SJSA1 (cell line): ENCODE measurements around the gene POLE3. TPM values are rescaled to one million over a fixed set of nuclear protein-coding genes. Genes with fewer than 3 reads are reported as not detected.
"Not testable (repeated sequence)": the region's sequence is repeated elsewhere in the genome, so short reads cannot be mapped to it uniquely, and the experiment has no call there.

ENCODE experiments used
- DNase-seq, 2 experiments: peaks; one replicate each; pipeline ENCODE4 v3.0.0-alpha.2; 2015 to 2020; ENCODE audit warnings: low spot score in 2 of 2, low read depth in 1 of 2
- H3K27ac ChIP-seq: fragments of 250-450 bp; sonication (Bioruptor Pico); 2 replicates; pipeline ENCODE4 v1.5.1; 2020; ENCODE audit warnings: mild to moderate bottlenecking, moderate library complexity
- H3K27me3 ChIP-seq: fragments of 250-450 bp; sonication (Bioruptor Pico); replicated peaks from 2 replicates; pipeline ENCODE4 v1.5.1; 2020; ENCODE audit warnings: mild to moderate bottlenecking, moderate library complexity
- H3K36me3 ChIP-seq: fragments of 250-450 bp; sonication (Bioruptor Pico); 2 replicates; pipeline ENCODE4 v1.5.1; 2020; ENCODE audit warnings: mild to moderate bottlenecking
- H3K4me1 ChIP-seq: fragments of 250-450 bp; sonication (Bioruptor Pico); replicated peaks from 2 replicates; pipeline ENCODE4 v1.6.1; 2021; ENCODE audit warnings: mild to moderate bottlenecking
- H3K4me3 ChIP-seq: fragments of 250-450 bp; sonication (Bioruptor Pico); 2 replicates; pipeline ENCODE4 v1.5.1; 2020; ENCODE audit warnings: mild to moderate bottlenecking
- H3K9me3 ChIP-seq: fragments of 250-450 bp; sonication (Bioruptor Pico); replicated peaks from 2 replicates; pipeline ENCODE4 v1.5.1; 2020; ENCODE audit warnings: mild to moderate bottlenecking
- total RNA-seq: library from RNA; depleted of rRNA; stranded (reverse); fragments of >200 nt; shearing (Covaris generic); gene quantifications from 2 replicates; pipeline ENCODE4 v1.2.3, GENCODE V29; 2014

Gene POLE3
- total RNA-seq, 1 experiment from 2014 or later = 72.3 TPM

DNA sequence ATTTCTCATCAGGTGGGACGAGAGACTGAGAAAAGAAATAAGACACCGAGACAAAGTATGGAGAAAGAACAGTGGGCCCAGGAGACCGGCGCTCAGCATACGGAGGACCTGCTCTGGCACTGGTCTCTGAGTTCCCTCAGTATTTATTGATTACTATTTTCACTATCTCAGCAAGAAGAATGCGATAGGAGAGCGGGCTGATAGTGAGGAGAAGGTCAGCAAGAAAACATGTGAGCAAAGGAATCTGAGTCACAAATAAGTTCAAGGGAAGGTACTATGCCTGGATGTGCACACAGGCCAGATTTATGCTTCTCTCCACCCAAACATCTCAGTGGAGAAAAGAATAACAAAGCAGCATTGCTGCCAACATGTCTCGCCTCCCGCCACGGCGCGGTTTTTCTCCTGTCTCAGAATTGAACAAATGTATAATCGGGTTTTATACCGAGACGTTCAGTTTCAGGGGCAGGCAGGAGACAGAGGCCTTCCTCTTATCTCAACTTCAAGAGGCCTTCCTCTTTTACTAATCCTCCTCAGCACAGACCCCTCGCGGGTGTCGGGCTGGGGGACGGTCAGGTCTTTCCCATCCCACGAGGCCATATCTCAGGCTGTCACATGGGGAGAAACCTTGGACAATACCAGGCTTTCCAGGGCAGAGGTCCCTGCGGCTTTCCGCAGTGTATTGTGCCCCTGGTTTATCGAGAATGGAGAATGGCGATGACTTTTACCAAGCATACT, 31.2 kb downstream of the POLE3 start:
- H3K9me3 ChIP-seq, DNase-seq, H3K27me3 ChIP-seq, H3K27ac ChIP-seq, H3K4me3 ChIP-seq, H3K36me3 ChIP-seq: not testable (repeated sequence)
- H3K4me1 ChIP-seq = peaks cover 10% of the 10 kb centered on the region

DNA sequence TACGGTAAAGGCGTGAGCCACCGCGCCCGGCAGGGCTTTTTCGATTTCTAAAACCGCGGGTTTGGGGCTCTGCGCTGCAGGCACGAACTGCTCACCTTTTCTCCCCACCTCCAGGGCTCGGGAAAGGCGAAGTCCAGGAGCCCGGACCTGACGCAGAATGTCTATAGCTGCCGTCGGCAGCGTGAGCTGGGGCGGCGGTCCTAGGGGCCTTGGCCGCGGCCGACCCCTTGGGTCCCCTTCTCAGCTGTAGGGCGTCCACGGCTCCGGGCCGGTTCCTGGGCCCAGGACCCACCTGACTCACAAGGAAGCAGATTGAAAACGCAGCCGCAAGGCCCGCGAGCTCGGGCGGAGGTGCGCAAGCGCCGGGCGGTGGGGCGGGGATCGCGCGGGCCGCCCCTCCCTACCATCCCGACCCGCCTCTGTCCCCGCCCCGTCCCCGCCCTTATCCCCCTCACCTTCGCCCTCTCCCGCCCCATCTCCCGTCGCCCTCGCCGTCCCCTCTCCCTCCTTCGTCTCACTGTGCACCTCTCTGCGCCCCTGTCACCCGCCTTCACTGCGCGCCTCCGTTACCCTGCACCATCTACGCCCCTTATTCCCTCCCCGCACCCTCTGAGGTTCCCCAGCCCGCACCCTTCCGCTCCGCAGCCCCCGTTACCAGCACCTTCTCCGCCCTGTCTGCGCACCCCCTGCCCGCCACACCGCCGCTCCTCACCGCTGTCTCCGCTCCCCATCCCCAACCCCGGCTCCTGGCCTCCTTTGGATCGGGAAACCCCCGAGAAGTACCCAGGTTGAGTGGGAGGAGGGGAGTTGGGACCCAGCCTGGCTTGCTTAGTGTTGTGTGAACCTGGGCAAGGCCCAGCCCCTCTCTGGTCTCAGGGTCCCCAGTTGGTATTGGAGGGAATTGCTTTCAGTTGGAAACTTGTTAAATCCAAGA, 33.6 kb downstream of the POLE3 start, which contains the start of gene HDHD3:
Gene HDHD3, minus strand, starts transcription at position 353 of the 934 bp plus-strand sequence. CDS start 2,632 bp downstream, outside the sequence.
- H3K4me1 ChIP-seq = peaks cover 10% of the 10 kb centered on the region
- no peaks in the 10 kb centered on the region; the same call in 1 of the 2 replicates for H3K36me3 ChIP-seq
- DNase-seq = peak; percentile 61 to 66
- no peaks in the 10 kb centered on the region for H3K27me3 ChIP-seq
- peak within 1 kb of the TSS; percentile 90 for H3K4me3 ChIP-seq
- H3K9me3 ChIP-seq = no peaks in the 10 kb centered on the region
- no peak within 1 kb of the TSS for H3K27ac ChIP-seq

DNA sequence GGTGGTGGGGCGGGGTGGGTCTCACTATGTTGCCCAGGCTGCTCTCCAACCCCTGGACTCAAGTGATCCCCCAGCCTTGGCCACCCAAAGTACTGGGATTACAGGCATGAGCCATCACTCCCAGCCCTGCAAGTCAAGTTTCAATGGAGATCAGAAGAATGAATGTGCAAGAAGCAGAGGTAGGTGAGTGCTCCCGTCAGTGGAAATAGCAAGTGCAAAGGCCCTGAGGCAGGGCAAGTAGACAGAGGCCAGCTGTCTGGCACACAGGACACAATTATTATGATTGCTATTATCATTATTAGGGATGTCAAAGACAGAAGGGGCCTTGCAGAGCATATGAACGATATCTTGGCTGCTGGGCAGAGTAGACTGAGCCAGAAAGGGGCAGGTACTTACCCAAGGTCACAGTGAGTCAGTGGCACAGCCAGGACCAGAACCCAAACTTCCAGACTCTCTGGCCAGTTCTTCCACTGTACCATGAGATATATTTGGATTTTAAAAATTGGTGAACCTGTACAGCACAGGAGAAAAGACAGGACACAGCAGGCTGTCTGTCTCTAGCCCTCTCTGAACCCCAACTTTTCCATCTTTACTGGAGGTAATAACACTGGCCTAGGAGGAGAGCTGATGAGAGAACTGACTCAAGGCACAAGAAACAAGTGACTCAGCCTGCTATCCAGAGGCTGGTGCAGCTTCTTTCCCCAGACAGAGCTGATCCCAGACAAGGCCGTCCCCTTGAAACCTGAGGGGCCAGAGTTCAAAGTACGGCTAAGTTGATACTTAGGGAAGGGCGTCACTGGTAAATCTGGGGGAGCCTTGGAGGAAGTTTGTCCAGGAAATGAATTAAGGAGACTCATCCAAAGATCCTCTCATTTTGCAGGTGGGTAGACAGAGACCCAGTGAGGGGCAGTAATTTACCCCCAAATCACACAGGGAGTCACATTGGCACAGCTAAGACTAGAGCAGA, 35.1 kb downstream of the POLE3 start:
- Histone ChIP-seq H3K4me1 (peaks cover 4% of the 10 kb centered on the region), H3K27ac (no peak overlapping the region), H3K36me3 (no peaks in the 10 kb centered on the region; the same call in 1 of the 2 replicates), H3K4me3 (no peak overlapping the region), H3K27me3 (no peaks in the 10 kb centered on the region), H3K9me3 (no peaks in the 10 kb centered on the region)
- no peak for DNase-seq

DNA sequence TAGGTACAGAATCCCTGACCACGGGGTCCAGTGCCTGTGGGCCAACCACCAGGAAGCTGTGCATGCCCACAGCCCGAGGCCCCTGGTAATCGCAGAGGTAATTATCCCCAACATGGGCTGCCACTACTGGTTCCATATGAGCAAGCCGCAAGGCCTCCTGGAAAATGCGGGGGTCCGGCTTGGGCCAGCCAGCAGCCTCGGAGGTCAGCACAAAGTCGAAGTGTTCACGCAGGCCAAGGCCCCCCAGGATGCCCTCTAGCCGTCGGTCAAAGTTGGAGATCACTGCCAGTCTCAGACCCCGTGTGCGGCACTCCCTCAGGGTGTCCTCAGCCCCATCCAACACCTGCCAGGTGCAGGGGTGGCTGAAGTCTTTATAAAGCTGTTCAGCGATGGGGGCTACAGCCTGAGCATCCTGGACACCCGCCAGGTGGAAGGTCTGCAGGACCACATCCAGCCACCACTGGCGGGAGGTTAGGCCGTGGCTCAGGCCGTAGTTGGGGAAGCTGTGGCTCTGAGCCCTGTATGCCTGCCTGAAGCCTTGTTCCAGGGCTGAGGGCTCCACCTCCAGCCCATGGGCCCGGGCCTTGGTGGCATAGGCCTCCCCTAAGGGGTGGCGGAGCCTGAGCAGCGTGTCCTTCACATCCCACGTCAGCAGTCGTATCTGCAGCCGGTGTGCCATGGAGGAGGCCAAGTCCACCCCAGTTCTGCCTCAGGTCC, 36.6 kb downstream of the POLE3 start:
- H3K4me3 ChIP-seq = no peak overlapping the region
- H3K9me3 ChIP-seq = no peaks in the 10 kb centered on the region
- no peaks in the 10 kb centered on the region for H3K27me3 ChIP-seq
- peaks cover 4% of the 10 kb centered on the region for H3K4me1 ChIP-seq
- no peak for DNase-seq
- no peaks in the 10 kb centered on the region; the same call in 1 of the 2 replicates for H3K36me3 ChIP-seq
- H3K27ac ChIP-seq = no peak overlapping the region

DNA sequence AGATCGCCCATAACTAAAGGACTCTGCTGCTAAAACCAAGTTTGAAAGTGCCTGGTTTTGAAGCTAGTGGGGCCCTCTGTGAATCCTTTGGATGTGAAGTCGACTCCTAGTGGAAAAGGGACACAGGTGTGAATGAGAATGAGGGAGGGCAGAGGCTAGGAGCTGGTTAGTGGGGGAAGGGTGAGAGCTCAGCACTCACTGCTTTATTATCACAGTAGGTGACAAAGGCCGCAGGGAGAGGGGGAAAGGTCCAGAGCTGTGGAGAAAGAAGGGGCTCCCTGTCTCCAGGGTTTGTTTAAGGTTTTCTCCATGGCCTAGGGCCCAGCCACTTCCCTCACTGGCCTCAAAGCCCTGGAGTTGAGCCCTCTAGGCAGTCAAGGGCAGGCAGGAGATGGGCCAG, 37.2 kb downstream of the POLE3 start:
- no peaks in the 10 kb centered on the region for H3K27me3 ChIP-seq
- no peak for DNase-seq
- no peak overlapping the region for H3K27ac ChIP-seq
- no peak overlapping the region for H3K4me3 ChIP-seq
- H3K9me3 ChIP-seq = no peaks in the 10 kb centered on the region
- H3K4me1 ChIP-seq = peaks cover 4% of the 10 kb centered on the region
- no peaks in the 10 kb centered on the region; the same call in 1 of the 2 replicates for H3K36me3 ChIP-seq

DNA sequence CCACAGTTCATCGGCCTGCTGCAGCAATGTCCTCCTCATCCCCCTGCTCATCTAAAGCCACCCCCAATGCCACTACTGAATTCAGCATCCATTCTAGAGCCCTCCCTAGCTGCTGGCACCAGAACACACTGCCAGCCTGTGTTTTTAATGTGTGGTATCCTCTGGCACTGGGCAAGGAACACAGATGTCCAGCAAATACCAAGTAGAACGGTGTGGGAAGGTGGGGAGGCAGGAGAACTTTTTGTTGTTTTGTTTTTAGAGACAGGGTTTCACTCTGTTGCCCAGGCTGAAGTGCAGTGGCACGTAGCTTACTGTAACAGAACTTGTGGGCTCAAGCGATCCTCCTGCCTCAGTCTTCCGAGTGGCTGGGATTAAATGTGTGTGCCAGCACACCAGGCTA, 38.4 kb downstream of the POLE3 start:
- no peak for DNase-seq
- H3K4me1 ChIP-seq = peaks cover 1% of the 10 kb centered on the region
- no peaks in the 10 kb centered on the region; the same call in 1 of the 2 replicates for H3K36me3 ChIP-seq
- no peaks in the 10 kb centered on the region for H3K9me3 ChIP-seq
- no peaks in the 10 kb centered on the region for H3K27me3 ChIP-seq
- no peak overlapping the region for H3K4me3 ChIP-seq
- no peak overlapping the region for H3K27ac ChIP-seq

DNA sequence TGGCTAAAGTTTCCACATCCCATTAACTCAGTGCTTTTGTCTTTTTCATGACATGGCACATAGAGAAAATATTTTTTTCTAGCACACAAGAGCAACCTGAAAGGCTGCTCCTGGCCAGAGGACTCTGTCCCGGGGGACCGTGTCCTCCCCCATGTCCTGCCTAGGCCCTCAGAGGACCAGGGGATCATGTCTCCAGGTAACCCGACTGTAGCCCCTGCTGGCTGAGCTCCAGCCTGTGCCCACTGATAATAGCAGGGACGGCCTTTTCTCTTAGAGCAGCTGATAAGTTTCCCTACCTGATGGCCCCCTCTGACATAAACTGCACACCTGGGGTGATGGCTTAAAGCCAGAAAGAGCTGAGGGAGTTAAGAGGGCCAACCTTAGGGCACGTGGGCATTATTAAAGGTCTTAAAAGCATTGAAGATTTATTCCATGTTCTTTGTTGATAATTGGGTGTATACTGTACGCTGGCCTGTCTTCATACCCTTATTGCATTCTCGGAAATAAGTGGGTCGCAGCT, 39.6 kb downstream of the POLE3 start:
- H3K36me3 ChIP-seq = no peaks in the 10 kb centered on the region; the same call in 1 of the 2 replicates
- no peaks in the 10 kb centered on the region for H3K9me3 ChIP-seq
- DNase-seq = no peak
- no peak overlapping the region for H3K27ac ChIP-seq
- no peaks in the 10 kb centered on the region for H3K27me3 ChIP-seq
- no peak overlapping the region for H3K4me3 ChIP-seq
- H3K4me1 ChIP-seq = no peaks in the 10 kb centered on the region

DNA sequence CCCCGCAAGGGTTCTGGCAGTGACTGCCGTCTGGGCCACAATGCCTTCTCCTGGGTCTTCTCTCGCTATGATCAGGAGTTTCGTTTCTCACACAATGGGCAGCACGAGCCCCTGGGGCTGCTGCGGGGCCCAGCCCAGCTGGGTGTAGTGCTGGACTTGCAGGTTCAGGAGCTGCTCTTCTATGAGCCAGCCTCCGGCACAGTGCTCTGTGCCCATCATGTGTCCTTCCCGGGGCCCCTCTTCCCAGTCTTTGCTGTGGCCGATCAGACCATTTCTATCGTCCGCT, 40.7 kb downstream of the POLE3 start:
- no peaks in the 10 kb centered on the region for H3K4me1 ChIP-seq
- DNase-seq = no peak
- H3K36me3 ChIP-seq = no peaks in the 10 kb centered on the region; the same call in 1 of the 2 replicates
- no peaks in the 10 kb centered on the region for H3K27me3 ChIP-seq
- H3K9me3 ChIP-seq = no peaks in the 10 kb centered on the region
- no peak overlapping the region for H3K4me3 ChIP-seq
- no peak overlapping the region for H3K27ac ChIP-seq

DNA sequence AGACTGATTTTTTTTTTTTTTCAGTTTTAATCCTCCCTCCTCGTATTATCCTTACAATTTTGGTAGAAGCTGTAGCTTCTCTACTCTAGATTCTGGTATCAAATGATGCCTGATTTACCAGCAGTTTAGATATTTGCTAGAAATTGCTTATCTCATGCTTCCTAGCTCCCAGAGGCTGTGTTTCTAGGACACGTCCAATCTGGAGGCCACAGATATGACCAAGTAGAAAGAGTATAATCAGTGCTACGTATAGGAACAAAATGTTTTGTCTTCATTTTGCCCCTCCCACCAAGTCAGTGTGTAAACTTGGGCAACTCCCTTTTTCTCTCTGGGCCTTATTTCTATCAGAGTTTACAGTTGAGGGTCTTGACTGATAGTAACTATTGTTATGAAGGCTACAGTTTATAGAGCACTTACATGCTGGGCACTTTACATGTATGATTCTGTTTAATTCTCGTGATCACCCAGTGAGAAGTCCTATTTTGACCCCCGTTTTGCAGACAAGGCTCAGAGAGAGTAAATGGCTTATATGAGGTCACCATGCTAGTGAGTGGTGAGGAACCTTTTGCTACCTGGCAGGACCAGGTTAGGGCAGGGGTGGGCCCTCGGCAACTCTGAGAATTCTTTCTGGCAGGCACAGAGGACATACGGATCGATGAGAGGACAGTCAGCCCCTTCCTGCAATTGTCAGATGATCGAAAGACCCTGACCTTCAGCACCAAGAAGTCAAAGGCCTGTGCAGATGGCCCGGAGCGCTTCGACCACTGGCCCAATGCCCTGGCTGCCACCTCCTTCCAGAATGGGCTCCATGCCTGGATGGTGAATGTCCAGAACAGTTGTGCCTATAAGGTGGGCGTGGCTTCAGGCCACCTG, 41.3 kb downstream of the POLE3 start:
- no peaks in the 10 kb centered on the region for H3K4me1 ChIP-seq
- DNase-seq = no peak
- H3K36me3 ChIP-seq = no peaks in the 10 kb centered on the region; the same call in 1 of the 2 replicates
- H3K9me3 ChIP-seq = no peaks in the 10 kb centered on the region
- no peaks in the 10 kb centered on the region for H3K27me3 ChIP-seq
- H3K4me3 ChIP-seq = no peak overlapping the region
- no peak overlapping the region for H3K27ac ChIP-seq

DNA sequence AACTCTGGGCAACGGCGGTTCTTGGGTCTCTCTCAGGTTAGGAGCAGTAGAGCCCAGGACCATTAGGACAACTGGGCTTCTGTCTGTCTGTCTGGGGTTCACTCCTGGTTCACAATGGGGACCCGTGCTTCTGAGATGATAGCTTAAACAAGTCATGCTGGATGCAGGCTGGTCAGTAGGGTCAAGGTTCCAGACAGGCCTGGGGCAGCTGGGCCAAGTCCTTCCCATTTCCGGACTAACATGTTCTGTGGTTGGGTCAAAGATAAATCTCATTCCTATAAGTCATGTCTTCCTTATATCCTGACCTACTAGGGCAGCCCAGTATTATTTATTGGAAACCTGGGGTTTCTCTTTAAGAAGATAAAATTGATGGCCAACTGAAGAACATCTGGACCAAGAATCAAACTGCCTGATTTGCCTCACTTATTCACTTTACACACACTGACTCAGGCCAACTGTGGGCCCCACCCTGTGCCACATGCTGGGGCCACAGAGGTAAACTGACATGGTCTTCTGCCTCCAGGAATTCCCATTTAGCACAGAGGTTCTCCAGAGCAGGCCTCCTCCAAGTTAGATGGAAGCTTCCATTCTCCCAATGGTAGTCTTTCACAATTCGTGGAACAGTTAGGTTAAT, 42.0 kb downstream of the POLE3 start:
- H3K27ac ChIP-seq = no peak overlapping the region
- H3K4me3 ChIP-seq = no peak overlapping the region
- H3K27me3 ChIP-seq = no peaks in the 10 kb centered on the region
- H3K9me3 ChIP-seq = no peaks in the 10 kb centered on the region
- H3K4me1 ChIP-seq = no peaks in the 10 kb centered on the region
- DNase-seq = no peak
- no peaks in the 10 kb centered on the region for H3K36me3 ChIP-seq

DNA sequence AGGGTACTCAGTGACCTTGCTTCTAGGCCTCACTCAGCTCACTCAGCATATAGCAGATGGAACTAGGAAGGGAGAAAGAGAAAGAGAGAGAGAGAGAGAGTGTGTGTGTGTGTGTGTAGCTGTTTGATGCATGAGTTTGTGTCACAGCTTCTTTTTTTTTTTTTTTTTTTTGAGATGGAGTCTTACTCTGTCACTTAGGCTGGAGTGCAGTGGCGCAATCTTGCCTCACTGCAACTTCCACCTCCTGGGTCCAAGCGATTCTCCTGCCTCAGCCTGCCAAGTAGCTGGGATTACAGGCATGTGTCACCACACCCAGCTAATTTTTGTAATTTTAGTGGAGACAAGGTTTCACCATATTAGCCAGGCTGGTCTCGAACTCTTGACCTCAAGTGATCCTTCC, 44.8 kb downstream of the POLE3 start:
- not testable (repeated sequence) for H3K4me3 ChIP-seq, DNase-seq, H3K27me3 ChIP-seq, H3K9me3 ChIP-seq, H3K4me1 ChIP-seq, H3K27ac ChIP-seq, H3K36me3 ChIP-seq

DNA sequence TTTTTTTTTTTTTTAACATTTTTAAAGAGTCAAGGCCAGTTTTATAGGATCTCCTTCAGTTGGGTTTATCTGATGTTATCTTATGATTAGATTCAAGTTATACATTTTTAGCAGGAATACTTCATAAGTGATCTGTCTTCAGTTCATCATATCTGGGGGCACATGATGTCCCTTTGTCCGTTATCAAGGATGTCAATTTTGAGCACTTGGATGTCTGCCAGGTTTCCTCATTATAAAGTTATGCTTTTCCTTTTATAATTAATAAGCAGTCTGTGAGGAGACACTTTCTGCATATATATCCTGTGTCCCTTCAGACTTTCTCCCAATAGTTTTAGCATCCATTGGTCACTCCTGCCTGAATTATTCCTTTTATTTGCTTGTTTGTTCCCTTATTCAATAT, 45.5 kb downstream of the POLE3 start:
- Histone ChIP-seq H3K36me3 (no peaks in the 10 kb centered on the region), H3K27ac (no peak overlapping the region), H3K4me1 (no peaks in the 10 kb centered on the region), H3K27me3 (no peaks in the 10 kb centered on the region), H3K4me3 (no peak overlapping the region), H3K9me3 (no peaks in the 10 kb centered on the region)
- no peak for DNase-seq
